Thyroid gland (tissue), 4 donors: ENCODE measurements around the gene HSD17B11.

ENCODE experiments used
- POLR2A ChIP-seq, 2 donors: fragments of 450-650 bp; IDR thresholded peaks; one replicate each; pipeline ENCODE4 v1.6.1; 2017; ENCODE audit warnings: antibody characterized with exemption in 2 of 2, mild to moderate bottlenecking in 2 of 2, moderate library complexity in 1 of 2
- TF ChIP-seq, protein P1 (sequence below), 6 experiments: fragments of 200-600 bp in 3 of 6; fragments of 450-650 bp in 3 of 6; sonication (generic) in 3 of 6; IDR thresholded peaks; one replicate each; pipeline ENCODE4 v1.5.1; 2016 to 2019; ENCODE audit warnings: antibody characterized with exemption in 6 of 6, mild to moderate bottlenecking in 2 of 6, inconsistent platforms in 1 of 6, moderate library complexity in 1 of 6

- TF ChIP-seq, protein P1, sequence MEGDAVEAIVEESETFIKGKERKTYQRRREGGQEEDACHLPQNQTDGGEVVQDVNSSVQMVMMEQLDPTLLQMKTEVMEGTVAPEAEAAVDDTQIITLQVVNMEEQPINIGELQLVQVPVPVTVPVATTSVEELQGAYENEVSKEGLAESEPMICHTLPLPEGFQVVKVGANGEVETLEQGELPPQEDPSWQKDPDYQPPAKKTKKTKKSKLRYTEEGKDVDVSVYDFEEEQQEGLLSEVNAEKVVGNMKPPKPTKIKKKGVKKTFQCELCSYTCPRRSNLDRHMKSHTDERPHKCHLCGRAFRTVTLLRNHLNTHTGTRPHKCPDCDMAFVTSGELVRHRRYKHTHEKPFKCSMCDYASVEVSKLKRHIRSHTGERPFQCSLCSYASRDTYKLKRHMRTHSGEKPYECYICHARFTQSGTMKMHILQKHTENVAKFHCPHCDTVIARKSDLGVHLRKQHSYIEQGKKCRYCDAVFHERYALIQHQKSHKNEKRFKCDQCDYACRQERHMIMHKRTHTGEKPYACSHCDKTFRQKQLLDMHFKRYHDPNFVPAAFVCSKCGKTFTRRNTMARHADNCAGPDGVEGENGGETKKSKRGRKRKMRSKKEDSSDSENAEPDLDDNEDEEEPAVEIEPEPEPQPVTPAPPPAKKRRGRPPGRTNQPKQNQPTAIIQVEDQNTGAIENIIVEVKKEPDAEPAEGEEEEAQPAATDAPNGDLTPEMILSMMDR (IDR thresholded peaks at IDR 0.05), result no peak
- TF ChIP-seq POLR2A (IDR thresholded peaks at IDR 0.05), result no peak
These were observed 64.5 kb downstream of the HSD17B11 start for GRCh38 chr4:87326460-87326859.
